ENCODE data around the gene COPB1.

Gene COPB1

DNA sequence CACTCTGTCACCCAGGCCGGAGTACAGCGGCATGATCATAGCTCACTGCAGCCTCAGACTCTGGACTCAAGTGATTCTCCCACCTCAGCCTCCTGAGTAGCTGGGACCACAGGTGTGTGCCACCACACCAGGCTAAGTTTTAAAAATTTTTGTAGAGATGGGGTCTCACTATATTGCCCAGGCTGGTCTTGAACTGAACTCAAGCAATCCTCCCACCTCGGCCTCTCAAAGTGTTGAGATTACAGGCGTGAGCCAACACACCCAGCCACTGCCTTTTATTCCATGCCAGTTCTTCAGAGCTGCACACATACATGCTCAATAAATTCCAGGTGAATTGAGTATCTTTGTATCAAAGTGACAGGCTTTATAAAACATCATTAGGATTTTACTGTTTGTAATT is 2.4 kb upstream of the COPB1 start:
- DNase-seq = no peak

GRCh38 chr11:14500181-14500651 is 605 bp upstream of the COPB1 start:
- DNase-seq = no peak

DNA sequence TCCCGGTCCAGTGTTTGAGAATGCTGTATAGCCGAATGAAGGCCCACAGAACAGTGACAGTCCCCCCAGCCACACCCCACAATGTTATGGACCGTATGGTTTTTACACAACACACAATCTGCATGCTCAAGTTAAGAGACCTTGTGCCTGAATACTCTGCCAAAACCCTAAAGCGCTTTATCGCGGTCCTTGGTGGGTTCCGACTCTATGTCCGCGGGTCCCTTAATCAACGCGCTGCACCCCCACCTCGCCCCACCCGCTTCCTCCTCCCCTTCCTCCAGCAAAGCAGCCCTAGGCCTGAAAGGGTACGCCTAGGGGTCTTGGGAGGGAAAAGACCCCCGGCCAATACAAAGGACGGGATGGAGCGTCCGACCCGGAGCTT is 442 bp downstream of the COPB1 start:
- DNase-seq = peak in 1 of 2 experiments; percentile 22

- DNase-seq = no peak
Measured at GRCh38 chr11:14480716-14481115, 18.9 kb downstream of the COPB1 start.

DNA sequence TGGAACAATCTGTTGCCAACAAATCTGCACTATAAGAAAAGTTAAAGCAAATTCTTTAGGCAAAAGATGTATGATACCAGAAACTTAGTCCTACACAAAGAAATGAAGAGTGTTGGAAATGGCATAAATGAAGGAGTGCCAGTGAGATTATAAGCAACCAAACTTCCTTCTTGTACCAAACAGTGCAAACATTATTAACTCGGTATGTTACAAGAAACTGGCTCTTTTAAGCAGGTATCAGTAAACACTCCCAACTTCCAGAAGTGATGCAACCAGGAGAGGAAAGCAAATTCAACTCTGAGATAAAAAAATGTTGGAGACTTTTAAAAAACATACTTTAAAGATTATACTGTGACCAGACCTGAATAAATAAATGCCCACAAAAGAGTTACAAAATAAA is 28.5 kb downstream of the COPB1 start:
- no peak for DNase-seq

- DNase-seq = no peak
Measured at GRCh38 chr11:14463623-14464022, 36.0 kb downstream of the COPB1 start.

DNA sequence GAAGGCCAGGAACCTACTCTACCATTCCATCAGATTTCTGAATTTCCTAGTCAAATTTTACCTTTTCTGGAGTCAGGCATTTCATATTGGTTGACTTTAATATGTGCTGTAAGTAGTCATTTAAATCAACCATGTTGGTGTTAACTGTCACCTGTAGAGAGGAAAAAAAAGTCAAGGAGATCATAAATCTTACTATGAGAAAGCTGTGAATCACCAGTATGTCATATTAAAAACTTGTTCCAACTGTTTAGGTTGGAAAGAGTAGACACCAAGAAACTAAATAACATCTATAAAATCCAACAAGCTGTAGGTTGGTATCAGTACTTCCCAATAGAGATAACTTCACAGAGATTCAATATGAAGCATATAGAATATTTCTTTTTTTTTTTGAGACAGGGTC is 39.5 kb downstream of the COPB1 start:
- no peak for DNase-seq

DNA sequence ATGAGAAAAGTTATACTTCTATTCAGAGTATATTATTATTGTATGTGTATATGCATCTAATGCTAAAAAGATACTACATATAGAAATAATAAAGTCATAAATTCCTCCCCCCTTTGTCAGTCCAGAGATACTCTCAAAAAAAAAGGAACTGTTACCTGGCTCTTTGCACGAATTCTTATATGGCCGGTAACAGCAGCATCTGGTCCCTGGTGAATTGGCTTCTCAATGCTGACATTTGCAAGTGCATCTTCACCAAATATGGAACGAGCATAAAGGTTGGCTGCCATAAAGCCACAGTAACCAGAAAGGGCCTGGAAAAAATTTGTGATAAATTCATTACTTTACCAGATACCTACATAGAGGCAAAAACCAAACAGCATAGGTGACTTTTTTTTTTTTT is 41.2 kb downstream of the COPB1 start:
- DNase-seq = no peak

- no peak for DNase-seq
Measured at GRCh38 chr11:14455648-14456430, 43.8 kb downstream of the COPB1 start.

DNA sequence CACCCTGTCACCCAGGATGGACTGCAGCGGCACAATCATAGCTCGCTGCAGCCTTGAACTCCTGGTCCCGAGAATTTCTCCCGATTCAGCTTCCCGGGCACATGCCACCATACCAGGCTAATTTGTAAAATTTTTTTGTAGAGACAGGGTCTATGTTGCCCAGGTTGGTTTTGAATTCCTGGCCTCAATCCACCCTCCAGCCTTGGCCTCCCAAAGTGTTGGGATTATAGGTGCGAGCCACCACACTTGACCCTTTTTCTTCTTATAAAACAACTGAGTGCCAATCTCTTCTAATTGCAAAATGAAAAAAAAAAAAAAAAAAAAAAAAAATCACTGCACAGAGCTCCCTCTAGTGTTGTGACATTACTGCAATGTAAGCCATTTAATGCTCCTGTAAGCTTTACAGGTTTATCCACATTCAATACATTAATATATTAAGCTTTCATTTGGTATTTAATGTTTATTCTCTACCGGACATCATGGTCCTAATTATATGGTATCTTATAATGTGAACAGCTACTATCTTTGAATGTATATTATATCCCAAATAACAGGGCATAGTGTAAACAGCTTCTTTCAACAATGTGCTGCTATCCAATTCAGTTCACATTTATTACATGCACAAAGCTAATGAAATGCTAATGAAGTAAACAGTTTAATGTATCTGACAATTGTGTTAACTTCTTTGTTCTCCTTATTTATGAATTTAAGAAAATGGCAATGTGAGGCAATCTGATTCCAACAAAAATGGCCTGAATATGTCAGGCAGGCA is 44.6 kb downstream of the COPB1 start:
- DNase-seq = peak in 1 of 2 experiments; percentile 19

GRCh38 chr11:14451825-14452224 is 47.8 kb downstream of the COPB1 start:
- no peak for DNase-seq

DNA sequence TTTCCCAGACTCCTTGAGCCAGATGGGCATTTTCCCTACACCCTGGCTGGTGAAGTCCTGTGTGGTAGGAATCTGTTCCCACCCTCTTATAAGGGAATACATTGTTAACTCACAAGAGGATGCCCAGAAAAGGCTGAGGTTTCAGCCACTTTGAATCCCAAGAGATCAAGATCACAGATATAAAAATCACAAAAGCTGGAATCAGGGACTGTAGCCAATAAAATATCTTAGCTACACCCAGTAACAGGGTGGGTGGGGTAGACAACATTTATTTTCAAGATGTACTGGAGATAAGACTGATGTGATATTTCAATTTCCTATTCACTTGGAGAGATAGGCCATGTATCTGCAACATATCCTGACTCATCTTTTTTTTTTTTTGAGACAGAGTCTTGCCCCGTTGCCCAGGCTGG is 50.3 kb downstream of the COPB1 start:
- DNase-seq = no peak

DNA sequence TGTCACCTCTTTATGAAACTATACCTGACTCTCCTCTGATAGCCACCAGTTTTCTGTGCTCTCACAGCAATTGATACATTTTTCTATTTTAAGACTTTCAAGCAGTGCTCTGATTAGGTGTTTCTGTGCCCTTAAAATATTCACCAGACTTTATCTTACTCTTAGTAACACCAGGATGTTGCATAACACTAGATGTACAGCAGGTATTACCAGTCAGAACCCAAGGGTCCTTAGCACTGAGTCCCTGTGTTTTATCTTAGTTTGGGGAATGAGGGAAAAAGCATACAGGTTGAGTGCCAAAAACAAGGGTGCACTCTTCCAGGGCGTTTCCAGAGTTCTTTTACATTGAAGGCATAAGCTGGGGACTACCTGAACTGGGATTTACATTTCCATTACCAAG is 51.4 kb downstream of the COPB1 start:
- no peak for DNase-seq

DNA sequence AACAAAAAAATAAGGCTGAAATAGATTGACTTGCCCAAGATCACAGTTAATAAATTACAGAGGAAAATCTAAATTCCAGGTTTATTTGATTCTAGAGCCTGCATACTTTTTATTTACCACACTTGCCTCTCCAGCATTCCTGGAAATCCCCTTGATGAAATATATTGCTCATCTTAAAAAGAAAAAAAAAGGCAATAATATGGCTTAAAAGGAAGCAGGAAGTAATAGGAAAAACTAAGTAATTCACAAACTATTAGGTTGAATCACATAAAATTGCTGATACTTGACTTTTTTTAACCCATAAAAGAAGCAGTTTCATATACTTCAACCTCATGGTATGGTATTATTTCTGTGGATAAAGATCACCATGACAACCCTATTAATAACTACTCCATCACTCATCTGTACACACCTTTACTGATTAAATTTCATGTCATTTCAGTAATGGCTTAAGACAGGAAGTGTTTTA is 52.9 kb downstream of the COPB1 start:
- no peak for DNase-seq

DNA sequence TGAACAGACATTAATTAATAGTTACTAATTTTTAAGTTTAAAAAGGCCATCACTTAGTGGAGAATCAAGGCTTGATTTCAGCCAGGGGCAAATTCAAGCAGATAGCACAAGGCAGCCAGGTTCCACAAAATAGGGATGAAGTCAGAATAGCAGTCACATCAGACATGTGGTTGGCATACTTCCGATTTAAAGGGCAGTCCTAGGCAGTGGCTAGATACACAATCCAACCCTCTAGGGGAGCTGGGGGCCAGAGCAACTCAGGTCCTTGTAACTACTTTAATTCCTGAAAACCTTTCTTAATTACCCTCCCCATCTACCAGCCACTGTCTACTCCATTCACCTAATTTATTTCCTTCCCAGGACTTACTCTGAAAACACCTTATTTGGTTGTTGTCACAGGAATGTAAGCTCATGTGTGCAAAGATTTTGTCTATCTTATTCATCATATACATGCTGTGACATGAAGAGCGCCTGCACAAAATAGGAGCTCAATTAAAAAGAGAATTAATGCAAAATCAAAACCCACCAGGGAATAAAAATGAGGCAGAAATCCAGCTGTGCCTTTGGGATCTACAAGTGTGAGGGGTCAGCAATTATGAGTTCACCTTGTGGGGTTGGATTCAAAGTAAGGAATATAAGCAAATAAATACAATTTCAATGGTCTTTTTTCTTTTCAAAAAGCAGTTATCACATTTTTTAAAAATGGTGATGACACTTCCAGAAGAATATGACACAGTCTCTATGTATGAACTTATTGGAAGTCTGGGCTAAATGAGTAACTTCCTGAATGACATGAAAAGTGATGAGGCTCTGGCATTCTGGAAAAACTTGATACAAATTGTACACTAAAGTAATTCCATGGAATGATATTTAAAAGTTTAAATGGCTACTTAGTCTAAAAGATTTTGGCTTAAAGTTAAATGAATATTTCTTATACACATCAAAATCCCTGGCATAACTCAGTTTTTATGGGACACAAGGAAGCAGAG is 53.8 kb downstream of the COPB1 start:
- no peak for DNase-seq

GRCh38 chr11:14444441-14445189 is 55.0 kb downstream of the COPB1 start:
- no peak for DNase-seq

- DNase-seq = no peak
Measured at GRCh38 chr11:14443638-14444037, 56.0 kb downstream of the COPB1 start.

GRCh38 chr11:14435717-14436512 is 63.7 kb downstream of the COPB1 start:
- no peak for DNase-seq

GRCh38 chr11:14425621-14426020 is 74.0 kb downstream of the COPB1 start:
- DNase-seq = no peak

GRCh38 chr11:14424096-14424495 is 75.5 kb downstream of the COPB1 start:
- DNase-seq = no peak

- no peak for DNase-seq
Measured at GRCh38 chr11:14423633-14424032, 76.0 kb downstream of the COPB1 start.

Data from NCI-H446 (cell line).